B cell (primary cell): Measurements from ENCODE around the gene SHC2. TPM values are rescaled to one million over a fixed set of nuclear protein-coding genes. Genes with fewer than 3 reads are reported as not detected.

Source experiments
- ATAC-seq: fragments of 200-7000 bp; cut with Tn5 transposase; one replicate; pipeline ENCODE4 v1.10.0; 2021; ENCODE audit warnings: low read depth, mild to moderate bottlenecking, moderate number of reproducible peaks, moderate library complexity
- CTCF ChIA-PET: fragments of 350-600 bp; sonication (Branson Sonifier 250); formaldehyde crosslinking; loops from one replicate; lab custom pipeline; 2021; ENCODE audit warnings: antibody characterized with exemption, inconsistent platforms; lab: Charles Lee
- POLR2A ChIA-PET: fragments of 350-600 bp; sonication (Branson Sonifier 250); formaldehyde crosslinking; loops from one replicate; lab custom pipeline; 2021; ENCODE audit warnings: antibody characterized with exemption; lab: Charles Lee
- DNase-seq: peaks from one replicate; pipeline ENCODE4 v3.0.0; 2013
- H2AFZ ChIP-seq: 2 replicates; pipeline ENCODE4 v1.6.1; 2012; ENCODE audit warnings: mild to moderate bottlenecking, low read depth, low read length; ENCODE audit not compliant: insufficient read depth, poor library complexity, severe bottlenecking
- H3K27ac ChIP-seq, 2 donors: 1 replicate in 1 of 2; 2 replicates in 1 of 2; pipeline ENCODE4 v1.5.1; 2012 to 2013; ENCODE audit warnings: low read length in 2 of 2, mild to moderate bottlenecking in 2 of 2, moderate library complexity in 1 of 2
- H3K27me3 ChIP-seq, 4 experiments: fragments of 200-600 bp in 1 of 4; sonication (generic) in 1 of 4; replicated peaks in 1 of 4; 1 replicate in 2 of 4; 2 replicates in 2 of 4; pipeline versions ENCODE4 v1.6.1 to v1.7.0; 2013 to 2016; ENCODE audit warnings: low read length in 3 of 4, mild to moderate bottlenecking in 2 of 4, mixed read lengths in 1 of 4, moderate library complexity in 1 of 4; ENCODE audit not compliant: insufficient read depth in 4 of 4, control insufficient read depth in 3 of 4; ENCODE audit errors: control extremely low read depth in 1 of 4
- H3K36me3 ChIP-seq, 2 experiments: replicated peaks in 1 of 2; 1 replicate in 1 of 2; 2 replicates in 1 of 2; pipeline versions ENCODE4 v1.6.1 to v1.7.1; 2013; ENCODE audit warnings: low read length in 1 of 2; ENCODE audit not compliant: insufficient read depth in 2 of 2, control insufficient read depth in 1 of 2; ENCODE audit errors: control extremely low read depth in 1 of 2, extremely low read depth in 1 of 2
- H3K4me1 ChIP-seq, 2 donors: fragments of 200-600 bp in 1 of 2; sonication (generic) in 1 of 2; 1 replicate in 1 of 2; 2 replicates in 1 of 2; pipeline versions ENCODE4 v1.5.1 to v1.6.1; 2013 to 2017; ENCODE audit warnings: low read length in 2 of 2; ENCODE audit not compliant: control insufficient read depth in 2 of 2, insufficient read depth in 2 of 2
- H3K4me2 ChIP-seq: replicated peaks from 2 replicates; pipeline ENCODE3; 2012; ENCODE audit warnings: mild to moderate bottlenecking, low read depth, low read length; ENCODE audit not compliant: poor library complexity, severe bottlenecking
- H3K4me3 ChIP-seq, 5 experiments: fragments of 200-600 bp in 1 of 5; sonication (generic) in 1 of 5; 1 replicate in 3 of 5; 2 replicates in 2 of 5; pipeline versions ENCODE4 v1.5.1 to v1.7.0; 2011 to 2016; ENCODE audit warnings: low read length in 4 of 5, mild to moderate bottlenecking in 4 of 5, low read depth in 2 of 5, control low read depth in 1 of 5, moderate library complexity in 1 of 5; ENCODE audit not compliant: insufficient read depth in 1 of 5; ENCODE audit errors: control extremely low read depth in 1 of 5, extremely low read depth in 1 of 5
- H3K79me2 ChIP-seq: fragments of 200-600 bp; sonication (generic); one replicate; pipeline ENCODE4 v1.6.0; 2016; ENCODE audit warnings: low read length; ENCODE audit not compliant: control insufficient read depth, insufficient read depth
- H3K9ac ChIP-seq: fragments of 200-600 bp; sonication (generic); 2 replicates; pipeline ENCODE4 v1.6.1; 2017; ENCODE audit warnings: mild to moderate bottlenecking, low read length, moderate library complexity
- H3K9me3 ChIP-seq, 3 donors: one replicate each; pipeline versions ENCODE4 v1.6.1 to v1.7.1; 2013; ENCODE audit warnings: low read length in 2 of 3; ENCODE audit not compliant: control insufficient read depth in 2 of 3, insufficient read depth in 1 of 3; ENCODE audit errors: control extremely low read depth in 1 of 3
- H4K20me1 ChIP-seq: 2 replicates; pipeline ENCODE4 v1.6.0; 2012; ENCODE audit warnings: mild to moderate bottlenecking, low read length; ENCODE audit not compliant: insufficient read depth, control insufficient read depth, poor library complexity, severe bottlenecking
- H3K27ac Mint-ChIP-seq: one replicate; pipeline ENCODE4 v1.8.0; 2021; ENCODE audit warnings: mixed read lengths
- H3K27me3 Mint-ChIP-seq: one replicate; pipeline ENCODE4 v1.8.0; 2021; ENCODE audit warnings: mixed read lengths
- H3K4me1 Mint-ChIP-seq: one replicate; pipeline ENCODE4 v1.8.0; 2021; ENCODE audit warnings: mixed read lengths
- H3K4me3 Mint-ChIP-seq: one replicate; pipeline ENCODE4 v1.8.0; 2021; ENCODE audit warnings: mixed read lengths
- H3K9me3 Mint-ChIP-seq: one replicate; pipeline ENCODE4 v1.8.0; 2022; ENCODE audit warnings: mixed read lengths; ENCODE audit not compliant: insufficient read depth
- CTCF ChIP-seq: fragments of 200-600 bp; IDR thresholded peaks from one replicate; pipeline ENCODE4 v1.8.0; 2022; ENCODE audit warnings: antibody characterized with exemption, mild to moderate bottlenecking
- EZH2 ChIP-seq: IDR thresholded peaks from 2 replicates; pipeline ENCODE4 v1.6.1; 2012; ENCODE audit warnings: borderline replicate concordance, low read depth, mild to moderate bottlenecking, moderate library complexity, low read length; ENCODE audit not compliant: insufficient read depth, poor library complexity, severe bottlenecking
- WGBS: methylation state at CpG from one replicate; pipeline ENCODE4 v1.1.5; 2013; ENCODE audit warnings: missing lambda C conversion rate; ENCODE audit not compliant: insufficient coverage; 5-methylcytosine and 5-hydroxymethylcytosine counted together
- intact Hi-C: fragments of 100-400 bp; cut with micrococcal nuclease; formaldehyde crosslinking; loops from one replicate; pipeline ENCODE4 v1.10.0; 2022
- polyA plus RNA-seq: library from polyadenylated mRNA; depleted of rRNA; stranded (reverse); fragments of >200 nt; gene quantifications from 2 replicates; pipeline ENCODE4 v1.2.3, GENCODE V29; 2012
- total RNA-seq, 2 donors: library from RNA; stranded (reverse); fragments of 120-200 nt in 1 of 2; gene quantifications; 1 replicate in 1 of 2; 2 replicates in 1 of 2; pipeline versions ENCODE4 v1.2.3 to v1.2.4, GENCODE V29; 2013 to 2022

SHC2 gene
- total and polyA plus RNA-seq, 2 donors (not counting 1 experiment from before 2014, with no cell fraction given), result 0.19 TPM; not detected in 1

GRCh38 chr19:488505-489417 is 27.9 kb upstream of the SHC2 start:
- Histone ChIP-seq H3K36me3 (no peaks in the 10 kb centered on the region), H3K27me3 (peaks cover 0 to 18% (median 8%) of the 10 kb centered on the region in 4 experiments), H3K4me2 (peak overlapping the region; percentile 98), H4K20me1 (no peaks in the 10 kb centered on the region), H3K9me3 (peaks cover 0 to 18% (median 0%) of the 10 kb centered on the region in 3 donors), H3K27ac (peak overlapping the region; percentile 86 to 89), H3K4me1 (peaks cover 0 to 12% of the 10 kb centered on the region in 2 donors), H2AFZ (peak overlapping the region; percentile 97), H3K79me2 (no peaks in the 10 kb centered on the region), H3K9ac (peak overlapping the region; percentile 95), H3K4me3 (peak overlapping the region; percentile 51 to 98 (median 79))
- ATAC-seq (peak; percentile 94), DNase-seq (peak; percentile 93)
- peaks cover 11% of the 10 kb centered on the region for H3K27me3 Mint-ChIP-seq
- TF ChIP-seq EZH2 (no peak), CTCF (no peak)
- peak overlapping the region; percentile 88 for H3K27ac Mint-ChIP-seq
- intact Hi-C loops, result loop anchor here (1.0 kb wide), 2 partner anchors 19 to 43 kb away; partner anchors contain the start of genes CDC34 and TPGS1
- ChIA-PET CTCF (interaction anchor here (0.7 to 2.9 kb wide), 6 partner anchors 10 to 43 kb away, joined by 3 to 18 read pairs (median 10); partner anchors contain the start of genes CDC34 and TPGS1), POLR2A (interaction anchor here (0.9 to 1.7 kb wide), 2 partner anchors 18 to 22 kb away, joined by 3 to 16 read pairs; partner anchors contain the start of gene TPGS1)
- H3K4me1 Mint-ChIP-seq, result peaks cover 2% of the 10 kb centered on the region
- H3K4me3 Mint-ChIP-seq, result peak overlapping the region; percentile 80
- H3K9me3 Mint-ChIP-seq, result no peaks in the 10 kb centered on the region
- WGBS, result 1% methylated on average over 114 of the region's 114 CpGs
